Posterior vena cava (tissue), 2 donors: Measurements from ENCODE around the gene MEGF10. TPM values are rescaled to one million over a fixed set of nuclear protein-coding genes. Genes with fewer than 3 reads are reported as not detected.

ENCODE experiments used
- DNase-seq: peaks from one replicate; pipeline ENCODE4 v3.0.0-alpha.2; 2020; ENCODE audit warnings: low spot score
- intact Hi-C, 2 donors: fragments of 100-400 bp; cut with DNase I; formaldehyde crosslinking; loops; one replicate each; pipeline versions ENCODE4 v1.14.1 to v1.14.2; 2022 to 2023
- total RNA-seq, 2 donors: library from RNA; stranded (reverse); fragmentation: NEBNext Ultra II Directional; extraction: Animal tissue kit (Norgen Biotek cat#: 25700); gene quantifications; one replicate each; pipeline ENCODE4 v1.2.1, GENCODE V29; 2021
- donor health status: DM: yes; HTN: yes; CAD: no.
- donor health status: DM: yes; HTN: yes; CAD: no.

Gene MEGF10
- total RNA-seq, 2 donors from 2014 or later, result 0.19 to 0.29 TPM

DNA sequence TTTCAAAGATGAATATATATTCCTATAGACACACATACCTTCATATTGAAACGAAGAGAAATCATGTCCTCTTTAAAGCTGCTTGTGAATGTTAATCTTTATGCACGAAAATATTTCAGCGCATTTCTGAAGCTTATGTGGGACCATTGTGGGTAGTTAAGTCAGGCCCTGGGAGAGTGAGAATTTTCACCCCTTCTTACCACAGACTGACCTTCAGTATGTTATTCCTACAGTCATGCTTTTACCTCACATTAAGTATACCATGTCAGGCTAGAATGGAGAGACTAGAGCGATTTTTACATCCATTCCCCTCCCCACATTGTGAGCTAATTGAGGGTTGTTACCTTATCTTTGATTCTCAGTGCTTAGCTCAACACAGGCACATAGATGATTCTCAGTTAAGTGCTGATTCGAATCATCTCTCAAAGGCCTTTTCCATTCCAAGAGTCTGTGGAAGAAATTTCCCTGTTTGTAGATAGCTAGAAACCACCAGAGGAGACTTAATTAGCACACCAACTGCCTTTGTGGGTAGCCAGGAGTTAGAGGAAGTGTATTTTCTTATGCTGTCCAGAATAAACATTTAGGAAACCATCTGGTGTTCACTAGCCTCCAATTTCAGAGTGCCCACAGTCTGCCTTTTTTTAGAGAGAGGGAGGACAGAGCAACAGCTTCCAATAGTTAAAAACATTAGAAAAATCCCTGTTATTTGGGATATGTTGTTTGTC is 110.5 kb downstream of the MEGF10 start:
- intact Hi-C loops, result loop anchor here in 1 of 2 donors (2.0 kb wide), 1 partner anchor 42 kb away; no protein-coding TSS in a partner anchor

DNA sequence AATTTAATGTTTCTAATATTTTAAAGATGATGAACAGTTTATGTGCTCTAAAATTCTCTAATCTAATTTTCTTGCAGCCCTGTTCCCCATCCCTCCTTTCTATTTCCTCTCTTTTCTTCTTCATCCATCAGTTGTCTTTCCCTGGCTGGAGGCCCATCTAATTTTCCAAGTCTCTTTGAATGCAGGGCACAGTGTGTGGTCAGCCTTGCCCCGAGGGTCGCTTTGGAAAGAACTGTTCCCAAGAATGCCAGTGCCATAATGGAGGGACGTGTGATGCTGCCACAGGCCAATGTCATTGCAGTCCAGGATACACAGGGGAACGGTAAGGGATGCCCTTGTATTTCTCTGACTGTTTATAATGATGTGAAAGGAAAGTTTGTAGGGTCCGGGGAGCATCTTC is 111.8 kb downstream of the MEGF10 start:
- intact Hi-C loops, result no loop called here
- no peak for DNase-seq

More for the DNA sequence above, 110.5 kb downstream of the MEGF10 start:
- DNase-seq, result no peak

DNA sequence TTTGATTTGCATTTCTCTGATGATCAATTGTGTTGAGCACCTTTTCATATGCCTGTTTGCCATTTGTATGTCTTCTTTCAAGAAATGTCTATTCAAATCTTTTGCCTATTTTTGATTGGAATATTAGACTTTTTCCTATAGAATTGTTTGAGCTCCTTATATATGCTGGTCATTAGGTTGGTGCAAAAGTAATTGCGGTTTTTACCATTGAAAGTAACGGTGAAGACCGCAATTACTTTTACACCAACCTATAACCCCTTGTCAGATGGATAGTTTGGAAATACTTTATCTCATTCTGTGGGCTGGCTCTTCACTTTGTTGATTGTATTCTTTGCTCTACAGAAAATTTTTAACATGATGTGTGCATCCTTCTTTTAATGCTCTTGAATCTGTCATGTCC is 113.6 kb downstream of the MEGF10 start:
- no peak for DNase-seq
- intact Hi-C loops, result no loop called here

DNA sequence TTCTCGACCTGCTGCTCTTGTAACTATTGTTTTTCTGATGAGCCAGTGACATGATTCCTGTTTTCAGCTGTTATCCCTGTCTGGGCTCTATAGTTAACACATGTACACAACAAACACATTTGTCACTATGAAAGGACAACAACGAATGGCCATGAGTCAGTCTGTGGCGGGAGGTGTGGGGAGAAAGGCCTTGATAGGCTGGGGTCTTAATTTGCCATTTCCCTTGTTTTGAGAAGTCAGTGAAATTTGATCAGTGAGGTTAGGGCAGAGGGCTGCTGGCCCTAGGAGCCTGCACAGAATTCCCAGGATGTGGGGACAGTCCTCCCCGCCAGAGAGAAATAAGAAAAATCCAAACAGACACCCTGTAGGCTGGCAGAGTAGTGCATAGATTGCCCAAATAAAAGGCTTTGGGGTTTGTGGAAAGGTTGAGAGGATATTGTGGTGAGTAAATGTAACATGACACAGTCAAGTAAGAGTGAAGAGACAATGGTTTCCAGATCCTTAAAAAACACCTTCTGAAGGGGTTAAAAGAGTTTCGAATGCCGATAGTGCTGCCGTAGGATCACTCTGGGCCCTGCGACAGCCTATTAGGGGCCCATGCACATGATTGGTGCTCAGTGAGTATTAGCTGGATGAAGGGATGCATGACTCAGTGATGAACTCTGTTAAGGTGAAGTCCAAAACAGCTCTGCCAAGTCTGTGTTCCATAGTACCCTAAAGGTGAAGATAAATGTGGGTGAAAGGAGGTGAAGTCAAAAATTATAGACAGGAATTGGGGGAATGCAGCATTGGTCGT is 115.9 kb downstream of the MEGF10 start:
- DNase-seq, result no peak
- intact Hi-C loops, result no loop called here

DNA sequence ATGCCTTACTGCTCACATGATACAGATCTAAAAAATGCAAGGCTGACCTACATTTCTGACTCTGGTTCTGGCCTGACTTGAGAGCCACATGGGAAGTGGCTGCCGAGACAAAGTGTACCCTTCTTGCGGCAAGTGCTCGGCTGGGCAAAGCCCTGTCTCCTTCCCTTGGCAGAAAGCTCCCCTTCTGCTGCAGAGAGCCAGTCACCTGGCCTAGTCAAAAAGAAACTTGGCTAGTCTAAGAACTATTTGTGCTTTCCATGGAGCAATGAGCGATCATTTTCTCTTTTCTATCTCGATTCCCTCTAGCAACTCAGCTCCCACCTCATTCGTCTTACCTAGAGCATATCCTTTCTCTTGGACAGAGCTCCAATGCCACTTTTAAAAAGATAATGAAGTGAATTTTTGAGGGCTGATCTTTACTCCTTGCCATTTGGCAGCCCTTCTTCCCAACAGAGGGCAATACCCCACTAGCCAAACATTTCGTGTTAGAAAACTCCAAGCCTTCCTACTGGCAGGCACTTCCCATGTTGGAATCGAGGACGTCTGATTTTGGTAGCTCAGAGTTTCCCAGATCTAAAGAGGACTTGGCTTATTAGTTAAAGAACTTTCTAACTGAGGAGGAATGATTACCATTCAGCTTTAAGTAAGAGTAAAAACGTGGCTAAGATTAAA is 118.8 kb downstream of the MEGF10 start:
- intact Hi-C loops, result no loop called here
- no peak for DNase-seq

DNA sequence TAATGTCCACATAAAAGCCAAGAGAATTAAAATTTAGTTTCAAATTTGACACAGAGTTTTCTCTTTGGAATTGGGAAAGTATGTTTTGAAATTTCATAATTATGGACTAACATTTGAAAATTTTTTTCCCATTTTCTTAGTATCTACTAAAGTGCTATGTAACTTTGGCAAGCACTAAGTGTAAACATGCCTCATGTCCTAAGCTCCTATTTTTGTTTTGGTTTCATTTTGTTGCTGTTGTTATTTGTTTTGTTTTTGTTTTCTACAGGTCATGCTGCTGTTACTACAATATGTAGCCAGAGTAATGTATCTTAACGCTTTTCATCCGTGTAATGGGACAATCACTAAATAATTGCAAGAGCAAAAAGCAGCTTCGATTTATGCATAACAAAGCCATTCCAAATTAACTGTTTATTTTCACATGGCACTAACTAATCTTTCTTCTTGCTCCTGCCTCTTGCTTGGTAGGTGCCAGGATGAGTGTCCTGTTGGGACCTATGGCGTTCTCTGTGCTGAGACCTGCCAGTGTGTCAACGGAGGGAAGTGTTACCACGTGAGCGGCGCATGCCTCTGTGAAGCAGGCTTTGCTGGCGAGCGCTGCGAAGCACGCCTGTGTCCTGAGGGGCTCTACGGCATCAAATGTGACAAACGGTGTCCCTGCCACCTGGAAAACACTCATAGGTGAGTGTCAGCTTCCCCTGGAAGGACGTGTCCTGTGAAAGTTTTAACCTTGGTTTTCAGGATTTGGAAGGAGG is 119.5 kb downstream of the MEGF10 start:
- intact Hi-C loops, result no loop called here
- no peak for DNase-seq

DNA sequence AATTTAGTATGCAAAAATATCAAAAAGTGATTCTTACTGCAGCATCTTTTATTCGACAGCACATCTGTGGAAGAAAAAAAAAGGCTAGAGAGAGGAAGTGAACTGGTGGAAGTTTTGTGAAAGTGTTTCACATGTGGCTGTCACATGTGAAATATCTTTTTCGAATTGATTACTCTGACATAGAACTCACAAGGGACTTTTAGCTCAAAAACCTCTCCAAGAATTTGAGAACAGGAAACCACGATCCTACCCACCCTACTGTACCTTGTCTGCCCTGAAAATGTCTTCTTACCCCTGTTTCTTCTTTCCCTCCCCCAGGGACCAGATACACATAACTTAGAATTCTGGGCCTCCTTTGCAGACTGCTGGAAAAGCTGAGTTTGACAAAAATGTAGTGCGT is 120.4 kb downstream of the MEGF10 start:
- intact Hi-C loops, result no loop called here
- no peak for DNase-seq

DNA sequence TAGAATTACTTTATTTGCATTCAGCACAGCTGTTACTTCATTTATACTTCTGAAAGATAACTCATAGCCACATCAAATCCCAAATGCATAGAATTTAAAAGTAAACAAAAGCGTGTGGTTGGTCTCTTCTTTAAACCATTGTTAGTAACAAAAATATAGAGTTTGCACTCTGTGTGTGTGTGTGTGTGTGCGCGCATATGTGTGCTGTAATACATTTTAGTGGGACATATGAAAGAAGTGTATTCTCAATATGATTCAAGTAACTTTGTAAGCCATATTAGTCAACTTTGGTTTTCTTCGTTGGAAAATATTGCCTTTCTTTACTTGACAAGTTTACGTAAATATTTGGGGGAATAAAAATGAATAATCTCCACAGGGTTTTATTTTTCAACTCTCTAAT is 120.8 kb downstream of the MEGF10 start:
- intact Hi-C loops, result no loop called here
- DNase-seq, result no peak

DNA sequence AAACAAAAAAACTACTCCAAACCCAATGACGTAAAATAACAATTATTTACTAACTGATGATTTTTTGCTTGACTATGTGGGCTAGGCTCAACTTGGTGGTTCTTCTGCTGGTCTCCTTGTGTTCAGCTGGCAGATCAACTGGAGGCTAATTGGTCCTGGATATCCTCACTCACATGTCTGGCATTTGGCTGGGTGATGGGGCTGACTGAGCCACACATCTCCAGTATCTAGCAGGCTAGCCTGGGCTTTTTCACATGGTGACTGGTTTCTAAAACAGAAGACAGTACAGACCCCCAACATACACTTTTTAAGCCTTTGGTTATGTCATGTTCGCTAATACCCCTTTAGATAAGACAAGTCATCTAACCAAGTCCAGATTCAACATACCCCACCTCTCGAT is 122.1 kb downstream of the MEGF10 start:
- no peak for DNase-seq
- intact Hi-C loops, result no loop called here

DNA sequence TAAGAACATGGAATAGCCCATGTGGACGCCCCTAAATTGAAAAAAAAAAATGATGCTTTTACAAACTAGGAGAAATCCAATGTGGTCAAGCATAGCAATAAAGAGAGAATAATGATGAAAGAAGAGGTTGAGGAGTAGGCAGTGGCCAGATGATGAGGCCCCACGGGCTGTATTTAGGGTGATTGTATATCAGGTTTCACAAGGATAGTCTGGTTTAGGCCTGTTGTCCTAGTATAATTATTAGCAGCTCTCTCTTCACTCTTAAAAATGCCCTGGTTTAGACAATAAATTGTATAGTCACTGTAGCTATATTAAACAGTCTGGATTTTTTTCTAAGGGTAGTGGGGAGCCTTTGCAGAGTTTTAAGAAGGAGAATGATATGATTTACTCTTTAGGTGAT is 124.4 kb downstream of the MEGF10 start:
- intact Hi-C loops, result no loop called here

DNA sequence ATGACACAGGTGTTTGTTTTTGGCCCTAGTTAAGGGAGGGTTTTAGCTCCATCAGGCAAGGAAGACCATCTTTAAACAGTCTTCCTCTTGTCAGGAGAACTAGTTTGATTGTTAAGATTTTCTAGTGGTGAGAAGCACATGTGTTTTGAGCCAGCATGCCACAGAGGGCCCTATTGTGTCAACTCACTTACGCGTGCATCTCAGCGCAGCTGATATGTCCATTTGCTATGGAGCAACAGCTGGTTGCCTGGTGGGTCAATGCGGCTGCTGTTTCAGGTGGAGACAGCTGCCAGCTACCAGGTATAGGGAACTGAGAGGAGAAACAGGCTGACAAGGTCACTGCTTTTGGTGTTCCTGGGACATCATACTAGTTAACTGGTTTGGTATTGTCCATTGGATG is 126.3 kb downstream of the MEGF10 start:
- no peak for DNase-seq
- intact Hi-C loops, result no loop called here

More for the DNA sequence above, 124.4 kb downstream of the MEGF10 start:
- no peak for DNase-seq

DNA sequence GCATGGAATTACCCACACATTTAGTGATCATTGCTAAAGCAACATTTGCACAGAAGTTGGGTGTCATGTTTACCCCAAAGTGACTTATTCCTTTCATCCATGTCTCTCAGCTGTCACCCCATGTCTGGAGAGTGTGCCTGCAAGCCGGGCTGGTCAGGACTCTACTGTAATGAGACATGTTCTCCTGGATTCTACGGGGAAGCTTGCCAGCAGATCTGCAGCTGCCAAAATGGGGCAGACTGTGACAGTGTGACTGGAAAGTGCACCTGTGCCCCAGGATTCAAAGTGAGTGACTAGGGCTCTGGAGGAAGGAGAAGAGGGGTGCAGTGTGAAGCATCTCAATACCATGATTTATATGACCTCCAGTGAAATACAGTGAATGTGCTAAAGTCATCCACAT is 126.9 kb downstream of the MEGF10 start:
- no peak for DNase-seq
- intact Hi-C loops, result no loop called here

DNA sequence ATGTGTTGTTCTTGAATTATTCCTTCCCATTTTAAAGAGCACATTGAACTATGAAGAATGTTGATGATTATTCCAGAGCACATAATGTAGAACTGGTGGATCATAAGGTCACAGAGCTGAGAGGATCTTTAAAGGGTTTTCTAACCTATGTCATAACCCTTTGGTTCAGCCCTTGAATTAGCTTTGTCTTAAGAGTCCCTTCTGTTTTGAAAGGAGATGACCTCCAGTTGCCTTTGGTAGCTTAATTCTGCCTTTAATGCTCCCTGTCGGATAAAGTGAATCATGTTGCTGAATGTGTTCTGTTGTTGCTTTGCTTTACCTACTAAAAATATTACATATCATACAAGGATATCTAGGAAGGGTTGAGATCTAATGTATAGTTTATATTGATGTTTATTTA is 127.8 kb downstream of the MEGF10 start:
- DNase-seq, result no peak
- intact Hi-C loops, result no loop called here

DNA sequence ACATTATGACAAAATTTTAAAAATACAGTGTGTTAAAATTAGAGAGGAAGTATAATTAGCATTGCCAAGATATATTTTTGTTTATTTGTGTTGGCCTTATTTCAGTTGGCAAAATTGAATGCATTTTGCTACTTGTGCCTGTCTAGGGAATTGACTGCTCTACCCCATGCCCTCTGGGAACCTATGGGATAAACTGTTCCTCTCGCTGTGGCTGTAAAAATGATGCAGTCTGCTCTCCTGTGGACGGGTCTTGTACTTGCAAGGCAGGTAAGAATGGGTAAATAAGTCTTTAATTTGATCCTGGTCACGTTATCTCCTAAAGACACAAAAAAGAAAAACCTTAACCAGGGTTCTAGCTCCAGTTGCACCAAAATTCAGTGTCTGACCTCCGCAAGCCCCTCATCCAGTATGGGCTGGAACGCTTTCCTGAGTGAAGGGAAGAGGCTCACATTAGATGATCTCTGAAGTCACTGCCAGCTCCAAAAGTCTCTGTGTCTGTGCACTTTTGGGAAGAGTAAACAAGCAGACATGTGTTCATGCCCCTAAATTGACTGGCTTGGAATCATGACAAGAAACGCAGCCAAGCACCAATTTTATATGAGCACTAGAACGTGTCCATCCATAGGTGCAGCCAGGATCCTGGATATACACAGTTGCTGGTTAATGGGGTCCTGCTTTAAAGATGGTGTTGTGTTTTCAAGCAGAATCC is 128.5 kb downstream of the MEGF10 start:
- DNase-seq, result no peak
- intact Hi-C loops, result no loop called here

DNA sequence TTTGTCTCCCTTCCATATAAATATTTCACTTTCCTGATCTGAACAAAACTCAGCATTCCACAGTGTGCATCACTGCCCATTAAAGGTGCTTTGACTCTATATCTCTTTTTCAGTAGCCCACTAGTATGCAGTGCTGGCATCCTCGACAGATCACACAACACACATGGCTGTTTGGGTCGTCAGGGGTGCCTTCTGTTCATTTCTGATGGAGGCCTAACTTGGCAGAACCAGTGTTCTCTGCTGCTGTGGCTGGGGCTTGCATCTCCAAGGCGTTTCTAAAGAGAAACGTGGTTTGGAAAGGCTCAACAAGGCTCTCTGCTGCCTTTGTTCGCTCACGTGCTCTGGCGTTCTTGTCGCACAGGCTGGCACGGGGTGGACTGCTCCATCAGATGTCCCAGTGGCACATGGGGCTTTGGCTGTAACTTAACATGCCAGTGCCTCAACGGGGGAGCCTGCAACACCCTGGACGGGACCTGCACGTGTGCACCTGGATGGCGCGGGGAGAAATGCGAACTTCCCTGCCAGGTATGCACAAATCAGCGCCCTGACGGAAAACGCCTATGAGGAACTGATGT is 129.2 kb downstream of the MEGF10 start:
- intact Hi-C loops, result no loop called here
- DNase-seq, result no peak

DNA sequence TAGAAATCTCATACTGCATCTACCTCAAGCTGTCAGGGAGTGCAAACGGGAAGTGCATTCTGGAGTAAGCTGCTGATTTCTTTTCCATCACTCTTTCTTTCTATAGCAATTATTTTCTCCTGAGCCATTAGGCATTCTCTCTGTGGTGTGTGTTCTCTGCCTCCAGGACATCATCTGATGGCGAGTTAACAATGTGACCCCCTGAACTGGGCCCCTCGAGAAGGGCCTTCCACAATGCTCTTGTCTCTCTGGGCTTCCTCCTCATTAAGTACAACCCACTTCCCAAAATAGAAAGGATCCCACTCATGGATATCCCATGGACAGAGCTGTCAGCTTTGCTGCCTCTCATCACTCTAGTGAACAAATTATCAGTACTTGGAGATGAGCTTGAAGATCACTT is 130.2 kb downstream of the MEGF10 start:
- intact Hi-C loops, result no loop called here

DNA sequence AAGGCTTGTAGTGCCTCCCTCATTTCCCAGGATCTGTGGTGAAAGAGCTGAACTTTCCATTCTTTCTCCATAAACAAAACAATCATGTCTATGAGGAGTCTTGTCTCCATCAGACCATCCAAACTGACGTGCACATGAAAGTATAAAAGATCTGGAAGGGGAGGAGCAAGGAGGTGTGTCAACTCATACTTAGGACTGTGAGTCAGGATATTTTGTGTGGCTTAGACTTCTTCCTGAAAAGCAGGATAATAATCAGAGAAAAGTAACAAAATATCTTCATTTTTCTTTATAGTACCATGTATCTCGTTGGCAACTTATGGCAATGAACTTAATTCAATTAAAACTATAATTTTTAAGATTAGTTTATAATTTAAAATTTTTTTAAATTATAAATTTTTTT is 130.9 kb downstream of the MEGF10 start:
- no peak for DNase-seq
- intact Hi-C loops, result no loop called here

More for the DNA sequence above, 130.2 kb downstream of the MEGF10 start:
- DNase-seq, result no peak

DNA sequence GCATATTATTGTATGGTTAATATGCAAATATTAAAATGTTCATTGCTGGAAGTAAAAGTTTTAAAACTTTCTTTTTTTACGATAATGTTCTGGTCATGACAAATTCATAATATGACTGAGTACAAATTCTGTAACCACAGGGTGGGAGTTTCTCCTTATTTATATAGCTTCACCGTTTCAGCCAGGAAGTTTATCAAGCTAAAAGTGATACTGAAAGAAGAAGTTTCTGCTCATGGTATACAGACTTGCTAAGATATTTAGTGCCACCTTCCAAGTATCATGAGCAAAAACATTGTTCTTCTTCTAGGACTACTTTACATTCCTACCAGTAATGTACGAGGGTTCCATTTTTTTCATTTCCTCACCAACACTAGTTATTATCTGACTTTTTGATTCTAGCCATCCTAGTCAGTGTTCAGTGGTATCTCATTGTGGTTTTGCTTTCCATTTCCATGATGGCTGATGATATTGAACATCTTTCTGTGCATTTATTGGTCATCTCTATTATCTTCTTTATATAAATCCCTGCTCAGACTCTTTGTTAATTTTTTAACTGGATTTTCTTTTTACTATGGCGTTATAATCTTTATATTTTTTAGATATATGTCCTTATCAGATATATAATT is 132.7 kb downstream of the MEGF10 start:
- DNase-seq, result no peak
- intact Hi-C loops, result no loop called here
